ENCODE measurements around the gene LRRC46. TPM values are rescaled to one million over a fixed set of nuclear protein-coding genes. Genes with fewer than 3 reads are reported as not detected.

Gene LRRC46
- total and polyA plus RNA-seq, 10 donors = 0.42 to 1.4 (median 1.1) TPM

DNA sequence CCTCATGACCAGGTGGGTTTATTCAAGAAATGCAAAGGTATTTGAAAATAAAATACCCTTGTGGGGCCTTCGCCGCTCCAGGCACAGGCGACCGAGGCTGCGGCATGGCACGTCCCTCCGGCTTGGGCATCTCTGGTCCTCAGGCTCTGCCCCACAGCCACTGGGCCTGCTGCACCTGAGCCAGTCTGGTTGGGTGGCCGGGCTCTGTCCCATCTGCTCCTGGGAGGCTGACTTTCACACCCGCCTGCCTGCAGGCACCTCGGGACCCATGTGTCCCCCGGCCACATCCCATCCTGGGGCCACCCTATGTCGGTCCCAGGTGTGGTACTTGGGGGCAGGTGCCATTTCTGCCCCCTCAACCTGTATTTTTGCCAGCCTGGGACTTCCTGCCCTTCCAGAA is 30.8 kb upstream of the LRRC46 start:
- 81 to 88% (median 85%) methylated on average over 11 to 12 of the region's 12 CpGs for WGBS, 5 donors
- Histone ChIP-seq H3K27ac (no peak overlapping the region), H3K4me1 (no peaks in the 10 kb centered on the region), H3K27me3 (replicated peaks in 1 of 7) (peaks cover 0 to 8% (median 0%) of the 10 kb centered on the region in 7 donors), H3K36me3 (no peaks in the 10 kb centered on the region), H3K4me3 (no peak overlapping the region), H3K9me3 (no peaks in the 10 kb centered on the region)
- DNase-seq = no peak
- intact Hi-C loops (cut with DNase I; ENCODE audit: low total_unique reads) = loop anchor here (10.0 kb wide), 1 partner anchor 126 kb away; no protein-coding TSS in a partner anchor
- TF ChIP-seq POLR2A (IDR thresholded peaks at IDR 0.05) = no peak
- no peak for TF ChIP-seq POLR2AphosphoS5 (IDR thresholded peaks at IDR 0.05)
- TF ChIP-seq CTCF (IDR thresholded peaks at IDR 0.05 in 8 of 11, conservative IDR thresholded peaks at IDR 0.05 in 3 of 11) = no peak

- no peaks in the 10 kb centered on the region for H3K9me3 ChIP-seq
- peaks cover 0 to 7% (median 0%) of the 10 kb centered on the region in 7 donors for H3K27me3 ChIP-seq (replicated peaks in 1 of 7)
- DNase-seq = no peak
- H3K36me3 ChIP-seq = peaks cover 0 to 4% (median 0%) of the 10 kb centered on the region in 6 donors
- TF ChIP-seq CTCF (IDR thresholded peaks at IDR 0.05 in 8 of 11, conservative IDR thresholded peaks at IDR 0.05 in 3 of 11) (no peak), POLR2AphosphoS5 (IDR thresholded peaks at IDR 0.05) (no peak), POLR2A (IDR thresholded peaks at IDR 0.05) (no peak)
- H3K4me3 ChIP-seq = no peak overlapping the region
- WGBS, 5 donors = 70 to 93% (median 85%) methylated on average over 3 to 4 of the region's 4 CpGs
- intact Hi-C loops (cut with DNase I; ENCODE audit: low total_unique reads) = loop anchor here (10.0 kb wide), 1 partner anchor 126 kb away; no protein-coding TSS in a partner anchor
- H3K4me1 ChIP-seq = no peaks in the 10 kb centered on the region
- no peak overlapping the region for H3K27ac ChIP-seq
Measured at GRCh38 chr17:47801176-47801765, 30.2 kb upstream of the LRRC46 start.

- intact Hi-C loops (cut with DNase I; ENCODE audit: low total_unique reads) = loop anchor here (10.0 kb wide), 1 partner anchor 127 kb away; no protein-coding TSS in a partner anchor
- H3K36me3 ChIP-seq = peaks cover 0 to 10% (median 5%) of the 10 kb centered on the region in 6 donors
- no peaks in the 10 kb centered on the region for H3K9me3 ChIP-seq
- peaks cover 0 to under 1% (median 0%) of the 10 kb centered on the region in 7 donors for H3K27me3 ChIP-seq (replicated peaks in 1 of 7)
- no peak for DNase-seq
- TF ChIP-seq POLR2A (IDR thresholded peaks at IDR 0.05) (no peak), POLR2AphosphoS5 (IDR thresholded peaks at IDR 0.05) (no peak), CTCF (IDR thresholded peaks at IDR 0.05 in 8 of 11, conservative IDR thresholded peaks at IDR 0.05 in 3 of 11) (no peak)
- H3K27ac ChIP-seq = no peak overlapping the region
- no peaks in the 10 kb centered on the region for H3K4me1 ChIP-seq
- H3K4me3 ChIP-seq = no peak overlapping the region
- 45 to 66% (median 57%) methylated on average over 6 of the region's 6 CpGs for WGBS, 5 donors
Measured at GRCh38 chr17:47801906-47802305, 29.6 kb upstream of the LRRC46 start.

DNA sequence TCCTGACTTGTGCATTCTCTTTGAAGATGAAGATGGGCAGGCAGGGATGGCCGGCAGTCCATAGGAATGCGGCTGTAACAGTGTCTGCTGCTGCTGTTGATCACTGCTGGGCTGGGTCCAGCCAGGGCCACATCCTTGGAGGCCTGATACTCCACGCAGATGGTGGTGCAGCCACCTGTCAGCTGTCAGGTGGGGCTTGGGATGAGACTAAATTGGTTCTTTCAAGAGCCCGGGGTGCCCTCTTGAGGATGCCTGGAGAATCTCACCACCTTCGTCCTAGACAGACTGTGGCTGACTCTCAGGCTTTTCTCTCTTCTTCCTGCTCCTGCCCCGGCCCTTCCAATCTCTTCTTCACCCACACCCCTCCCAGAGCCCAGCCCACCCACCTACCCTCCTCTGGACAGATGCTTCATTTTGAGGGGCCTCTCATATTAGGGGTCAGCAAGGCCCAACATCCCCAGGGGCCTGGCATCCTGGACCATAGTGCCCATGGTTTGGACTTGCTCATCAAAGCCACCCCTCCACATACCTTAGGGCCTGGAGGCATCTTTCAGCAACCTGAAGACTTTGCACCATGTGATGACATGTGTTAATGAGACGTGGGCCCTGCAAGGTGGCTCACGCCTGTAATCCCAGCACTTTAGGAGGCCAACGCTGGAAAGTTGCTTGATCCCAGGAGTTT is 29.0 kb upstream of the LRRC46 start:
- WGBS, 5 donors = 34 to 38% (median 35%) methylated on average over 7 to 9 of the region's 9 CpGs
- Histone ChIP-seq H3K9me3 (no peaks in the 10 kb centered on the region), H3K4me3 (no peak overlapping the region), H3K27me3 (replicated peaks in 1 of 7) (no peaks in the 10 kb centered on the region), H3K36me3 (peaks cover 0 to 16% (median 11%) of the 10 kb centered on the region in 6 donors), H3K27ac (no peak overlapping the region), H3K4me1 (no peaks in the 10 kb centered on the region)
- DNase-seq = no peak
- intact Hi-C loops (cut with DNase I; ENCODE audit: low total_unique reads) = loop anchor here (10.0 kb wide), 1 partner anchor 128 kb away; no protein-coding TSS in a partner anchor
- TF ChIP-seq CTCF (IDR thresholded peaks at IDR 0.05 in 8 of 11, conservative IDR thresholded peaks at IDR 0.05 in 3 of 11) (peak in 10 of 11 experiments; percentile 4 to 72 (median 54)), POLR2AphosphoS5 (IDR thresholded peaks at IDR 0.05) (no peak)

Data from spleen (tissue), 11 donors.